Spleen (tissue), 7 donors: Measurements from ENCODE around the gene TUBGCP2.

ENCODE experiments used
- POLR2A ChIP-seq, 3 donors: fragments of 450-650 bp; IDR thresholded peaks; one replicate each; pipeline ENCODE4 v1.5.1; 2017; ENCODE audit warnings: antibody characterized with exemption in 3 of 3, mild to moderate bottlenecking in 1 of 3
- POLR2AphosphoS5 ChIP-seq, 3 donors: sonication (generic); formaldehyde crosslinking; IDR thresholded peaks; one replicate each; pipeline ENCODE4 v1.5.1; 2017; ENCODE audit warnings: antibody characterized with exemption in 3 of 3
- TF ChIP-seq, protein P1 (sequence below), 11 experiments: fragments of 200-600 bp in 7 of 11; fragments of 450-650 bp in 4 of 11; sonication (generic) in 4 of 11; IDR thresholded peaks in 8 of 11; conservative IDR thresholded peaks in 3 of 11; 1 replicate in 7 of 11; 2 replicates in 4 of 11; pipeline versions ENCODE4 v1.4.0 to v1.8.0; 2016 to 2021; ENCODE audit warnings: antibody characterized with exemption in 11 of 11, inconsistent platforms in 4 of 11, mild to moderate bottlenecking in 1 of 11
- donor health status: DM: no; HTN: no; CAD: no; lungs with moderate emphysema.
- donor health status: DM: no; HTN: no; CAD: no.
- donor health status: DM: no; HTN: no; CAD: no.

DNA sequence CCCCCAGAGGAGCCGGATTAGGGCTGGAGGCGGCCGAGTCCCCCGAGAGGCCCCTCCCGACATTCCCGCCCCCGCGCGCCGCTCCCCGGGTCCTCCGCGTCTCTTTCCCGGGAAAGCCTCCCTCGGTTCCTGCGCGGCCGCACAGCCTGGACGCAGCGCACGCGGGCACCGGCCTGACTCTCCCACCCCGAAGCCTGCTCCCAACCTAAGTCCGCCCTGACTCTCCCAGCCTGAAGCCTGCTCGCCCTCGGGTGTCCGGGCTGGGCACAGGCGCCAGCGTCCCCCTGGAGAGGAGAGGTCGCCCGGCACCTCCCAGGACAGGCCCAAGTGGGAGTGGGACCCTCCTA is 71.5 kb downstream of the TUBGCP2 start:
- TF ChIP-seq, protein P1, sequence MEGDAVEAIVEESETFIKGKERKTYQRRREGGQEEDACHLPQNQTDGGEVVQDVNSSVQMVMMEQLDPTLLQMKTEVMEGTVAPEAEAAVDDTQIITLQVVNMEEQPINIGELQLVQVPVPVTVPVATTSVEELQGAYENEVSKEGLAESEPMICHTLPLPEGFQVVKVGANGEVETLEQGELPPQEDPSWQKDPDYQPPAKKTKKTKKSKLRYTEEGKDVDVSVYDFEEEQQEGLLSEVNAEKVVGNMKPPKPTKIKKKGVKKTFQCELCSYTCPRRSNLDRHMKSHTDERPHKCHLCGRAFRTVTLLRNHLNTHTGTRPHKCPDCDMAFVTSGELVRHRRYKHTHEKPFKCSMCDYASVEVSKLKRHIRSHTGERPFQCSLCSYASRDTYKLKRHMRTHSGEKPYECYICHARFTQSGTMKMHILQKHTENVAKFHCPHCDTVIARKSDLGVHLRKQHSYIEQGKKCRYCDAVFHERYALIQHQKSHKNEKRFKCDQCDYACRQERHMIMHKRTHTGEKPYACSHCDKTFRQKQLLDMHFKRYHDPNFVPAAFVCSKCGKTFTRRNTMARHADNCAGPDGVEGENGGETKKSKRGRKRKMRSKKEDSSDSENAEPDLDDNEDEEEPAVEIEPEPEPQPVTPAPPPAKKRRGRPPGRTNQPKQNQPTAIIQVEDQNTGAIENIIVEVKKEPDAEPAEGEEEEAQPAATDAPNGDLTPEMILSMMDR (IDR thresholded peaks at IDR 0.05 in 8 of 11, conservative IDR thresholded peaks at IDR 0.05 in 3 of 11) = no peak
- TF ChIP-seq POLR2A (IDR thresholded peaks at IDR 0.05) (no peak), POLR2AphosphoS5 (IDR thresholded peaks at IDR 0.05) (no peak)
